Right forelimb (tissue), 1 donor: ENCODE results near the gene NIPBL.
"Not testable (repeated sequence)": the region's sequence is repeated elsewhere in the genome, so short reads cannot be mapped to it uniquely, and the experiment has no call there.

Experiments
- DNase-seq: peaks from one replicate; pipeline ENCODE4 v3.0.0-alpha.2; 2018

NIPBL gene

DNA sequence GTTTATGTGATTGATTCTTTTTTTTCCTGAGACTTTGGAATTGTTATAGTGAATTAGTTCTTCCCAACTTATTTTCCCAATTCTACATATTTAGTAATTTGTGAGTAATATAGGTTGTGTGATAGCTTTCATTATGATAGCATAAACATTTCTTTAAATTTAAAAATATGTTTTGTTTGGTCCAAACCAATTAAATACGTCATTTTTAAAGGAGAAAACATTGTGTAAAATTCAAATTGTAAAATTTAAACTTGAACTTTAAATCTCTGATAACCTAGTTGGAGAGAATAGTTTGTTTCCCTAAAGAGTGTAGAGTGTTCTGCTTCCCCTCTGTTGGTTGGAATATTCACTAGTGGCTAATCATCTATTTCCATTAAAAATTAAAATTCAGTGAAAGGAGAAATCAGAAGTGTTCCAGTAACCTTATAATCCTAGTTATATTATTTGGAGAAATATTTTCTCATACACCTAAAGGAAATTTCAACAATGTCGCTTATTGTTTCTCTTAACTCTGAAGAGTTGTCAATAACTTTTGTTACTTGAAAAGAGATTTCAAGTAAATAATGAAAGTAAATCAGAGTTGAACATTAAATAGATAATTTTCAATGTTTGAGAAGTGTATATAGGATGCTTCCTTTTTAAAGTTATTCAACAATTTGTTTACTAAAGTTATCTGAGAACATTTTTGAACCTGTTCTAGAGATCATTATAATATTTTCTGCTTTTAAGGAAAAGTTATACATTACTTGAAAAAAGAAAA lies 2.9 kb downstream of the NIPBL start:
- DNase-seq = no peak

GRCh38 chr5:36880761-36881160 lies 4.2 kb downstream of the NIPBL start:
- no peak for DNase-seq

DNA sequence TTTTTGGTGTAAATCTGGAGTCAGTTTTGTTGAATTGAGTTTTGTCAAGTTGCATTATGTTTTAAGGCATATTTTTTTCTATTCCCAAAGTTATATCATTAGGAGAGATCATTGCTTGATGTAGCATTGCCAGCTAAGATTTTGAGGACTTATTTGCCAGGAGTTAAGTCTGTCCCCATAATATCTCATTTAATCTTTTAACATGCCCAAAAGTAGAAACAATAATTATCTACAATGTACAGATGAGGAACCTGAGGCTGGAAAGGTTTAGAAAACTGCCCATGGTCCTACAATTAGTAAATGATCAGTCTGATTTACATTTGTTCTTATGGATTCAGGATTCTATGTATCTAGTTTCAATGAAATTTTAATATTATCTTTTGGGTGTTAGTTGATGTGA lies 4.7 kb downstream of the NIPBL start:
- no peak for DNase-seq

- no peak for DNase-seq
Measured at GRCh38 chr5:36881807-36882206, 5.2 kb downstream of the NIPBL start.

DNA sequence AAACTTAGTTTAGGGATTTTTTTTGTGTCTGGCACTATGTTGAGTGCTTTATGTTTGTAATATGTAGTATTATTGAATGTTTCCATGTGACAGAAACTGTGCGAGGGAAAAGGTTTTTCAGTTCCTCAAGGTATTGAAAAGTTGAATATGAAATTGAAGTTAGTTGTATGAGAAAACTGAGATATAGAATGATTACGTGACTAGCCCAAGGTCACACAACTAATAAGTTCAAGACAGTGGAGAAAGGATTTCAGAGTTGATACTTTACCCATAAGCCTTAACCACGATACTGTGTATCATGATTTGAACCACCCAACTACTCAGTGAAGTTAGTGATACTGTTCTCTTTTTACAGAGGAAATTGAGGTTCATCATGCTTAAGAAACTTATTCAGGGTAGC lies 5.7 kb downstream of the NIPBL start:
- no peak for DNase-seq

- no peak for DNase-seq
Measured at GRCh38 chr5:36883894-36884462, 7.4 kb downstream of the NIPBL start.

DNA sequence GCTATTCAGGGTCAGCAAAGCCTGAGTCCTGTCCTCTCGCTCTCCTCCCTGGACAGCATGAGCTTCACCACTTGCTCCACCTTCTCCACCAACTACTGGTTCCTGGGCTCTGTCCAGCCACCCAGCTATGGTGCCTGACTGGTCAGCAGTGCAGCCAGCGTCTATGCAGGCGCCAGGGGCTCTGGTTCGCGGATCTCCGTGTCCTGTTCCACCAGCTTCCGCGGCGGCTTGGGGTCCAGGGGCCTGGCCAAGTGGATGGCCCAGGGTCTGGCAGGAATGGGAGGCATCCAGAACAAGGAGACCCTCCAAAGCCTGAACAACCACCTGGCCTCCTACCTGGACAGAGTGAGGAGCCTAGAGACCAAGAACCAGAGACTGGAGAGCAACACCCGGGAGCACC lies 8.6 kb downstream of the NIPBL start:
- no peak for DNase-seq

DNA sequence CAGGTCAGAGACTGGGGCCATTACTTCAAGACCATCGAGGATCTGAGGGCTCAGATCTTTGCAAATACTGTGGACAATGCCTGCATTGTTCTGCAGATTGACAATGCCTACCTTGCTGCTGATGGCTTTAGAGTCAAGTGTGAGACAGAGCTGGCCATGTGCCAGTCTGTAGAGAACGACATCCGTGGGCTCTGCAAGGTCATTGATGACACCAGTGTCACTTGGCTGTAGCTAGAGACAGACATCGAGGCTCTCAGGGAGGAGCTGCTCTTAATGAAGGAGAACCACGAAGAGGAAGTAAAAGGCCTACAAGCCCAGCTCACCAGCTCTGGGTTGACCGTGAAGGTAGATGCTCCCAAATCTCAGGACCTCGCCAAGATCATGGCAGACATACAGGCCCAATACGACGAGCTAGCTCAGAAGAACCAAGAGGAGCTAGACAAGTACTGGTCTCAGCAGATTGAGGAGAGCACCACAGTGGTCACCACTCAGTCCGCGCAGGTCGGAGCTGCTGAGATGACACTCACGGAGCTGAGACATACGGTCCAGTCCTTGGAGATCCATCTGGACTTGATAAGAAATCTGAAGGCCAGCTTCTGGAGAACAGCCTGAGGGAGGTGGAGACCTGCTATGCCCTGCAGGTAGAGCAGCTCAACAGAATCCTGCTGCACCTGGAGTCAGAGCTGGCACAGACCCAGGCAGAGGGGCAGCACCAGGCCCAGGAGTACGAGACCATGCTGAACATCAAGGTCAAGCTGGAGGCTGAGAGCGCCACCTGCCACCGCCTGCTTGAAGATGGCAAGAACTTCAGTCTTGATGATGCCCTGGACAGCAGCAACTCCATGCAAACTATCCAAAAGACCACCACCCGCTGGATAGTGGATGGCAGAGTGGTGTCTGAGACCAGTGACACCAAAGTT lies 9.3 kb downstream of the NIPBL start:
- no peak for DNase-seq

- no peak for DNase-seq
Measured at GRCh38 chr5:36886791-36887190, 10.2 kb downstream of the NIPBL start.

DNA sequence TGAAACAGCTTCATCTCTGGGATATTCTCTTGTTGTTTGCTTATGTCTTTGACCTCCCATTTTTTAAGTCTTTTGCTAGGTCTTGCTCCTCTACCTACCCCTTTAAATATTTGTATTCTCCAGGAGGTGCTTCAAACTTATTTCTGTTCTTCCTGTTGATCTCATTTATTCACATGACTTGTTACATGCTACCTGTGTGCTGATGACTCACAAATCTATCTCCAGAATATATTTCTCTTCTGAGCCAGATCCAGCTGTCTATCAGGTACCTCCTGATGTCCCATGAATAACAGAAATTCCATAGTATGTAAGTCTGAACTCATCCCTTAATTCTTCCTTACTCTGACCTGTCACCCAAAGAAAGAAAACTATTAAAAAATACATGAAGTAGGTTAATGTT lies 11.0 kb downstream of the NIPBL start:
- no peak for DNase-seq

GRCh38 chr5:36888303-36888702 lies 11.7 kb downstream of the NIPBL start:
- DNase-seq = no peak

DNA sequence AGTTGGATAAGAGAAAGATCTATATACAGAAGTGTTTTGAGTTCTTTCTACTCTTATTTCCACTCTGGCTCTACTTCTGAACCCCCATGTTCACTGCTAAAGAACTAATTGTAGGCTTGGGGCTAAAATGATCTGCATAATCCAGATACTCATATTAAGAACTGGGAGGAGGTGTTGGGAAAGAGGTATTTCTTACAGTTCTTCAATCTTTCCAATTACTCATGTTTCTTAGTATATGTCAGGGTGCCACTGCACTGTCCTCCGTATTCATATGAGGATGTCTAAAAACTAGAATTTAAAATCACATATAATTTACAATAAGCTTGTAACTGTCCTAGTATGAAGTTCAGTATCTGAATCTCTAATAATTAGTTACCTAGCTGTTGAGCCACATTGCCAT lies 12.7 kb downstream of the NIPBL start:
- no peak for DNase-seq

- no peak for DNase-seq
Measured at GRCh38 chr5:36891266-36891665, 14.7 kb downstream of the NIPBL start.

GRCh38 chr5:36892085-36892830 lies 15.7 kb downstream of the NIPBL start:
- not testable (repeated sequence) for DNase-seq

DNA sequence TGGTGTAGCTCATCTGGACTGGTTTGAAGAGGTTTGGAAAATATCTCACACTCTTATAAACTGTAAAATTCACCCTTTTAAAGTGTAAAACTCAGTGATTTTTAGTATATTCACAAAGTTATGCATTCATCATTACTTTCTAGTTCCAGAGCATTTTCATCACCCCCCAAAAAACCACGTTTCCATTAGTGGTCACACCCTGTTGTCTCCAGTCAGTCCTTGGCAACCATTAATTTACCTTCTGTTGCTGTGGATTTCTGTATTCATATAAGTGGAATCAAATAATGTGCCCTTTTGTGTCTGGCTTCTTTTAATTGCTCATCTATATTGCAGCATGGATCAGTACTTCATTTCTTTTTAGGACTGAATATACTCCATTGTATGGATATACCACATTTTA lies 18.4 kb downstream of the NIPBL start:
- DNase-seq = no peak

GRCh38 chr5:36896476-36896875 lies 19.9 kb downstream of the NIPBL start:
- no peak for DNase-seq

GRCh38 chr5:36897616-36898015 lies 21.0 kb downstream of the NIPBL start:
- DNase-seq = no peak

GRCh38 chr5:36899860-36900259 lies 23.3 kb downstream of the NIPBL start:
- no peak for DNase-seq

DNA sequence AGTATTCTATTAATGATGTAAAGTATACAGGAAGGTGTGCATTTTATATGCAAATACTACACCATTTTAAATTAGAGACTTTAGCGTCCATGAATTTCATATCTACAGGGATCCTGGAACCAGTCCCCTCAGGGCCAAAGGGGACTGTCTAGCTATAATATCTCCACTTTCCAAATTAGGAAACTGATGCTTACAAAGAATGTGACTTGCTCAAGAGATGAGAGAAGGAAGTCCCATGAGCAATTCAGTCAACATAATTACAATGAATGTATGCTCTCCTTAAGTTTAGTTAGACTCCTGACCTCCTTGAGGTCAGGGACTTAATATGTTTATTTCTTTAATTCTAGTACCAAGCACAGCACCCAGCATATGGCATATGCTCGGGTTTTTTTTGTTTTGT lies 23.7 kb downstream of the NIPBL start:
- no peak for DNase-seq

DNA sequence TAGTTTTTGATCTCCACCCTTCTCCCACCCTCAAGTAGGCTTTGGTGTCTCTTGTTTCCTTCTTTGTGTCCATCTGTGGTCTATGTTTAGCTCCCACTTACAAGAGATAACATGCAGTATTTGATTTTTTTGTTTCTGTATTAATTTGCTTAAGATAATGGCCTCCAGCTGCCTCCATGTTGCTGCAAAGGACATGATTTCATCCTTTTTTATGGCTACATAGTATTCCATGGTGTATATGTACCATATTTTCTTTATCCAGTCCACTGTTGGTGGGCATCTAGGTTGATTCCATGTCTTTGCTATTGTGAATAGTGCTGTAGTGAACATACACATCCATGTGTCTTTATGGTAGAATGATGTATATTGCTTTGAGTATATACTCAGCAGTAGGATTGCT lies 24.5 kb downstream of the NIPBL start:
- not testable (repeated sequence) for DNase-seq

GRCh38 chr5:36901856-36902255 lies 25.3 kb downstream of the NIPBL start:
- no peak for DNase-seq

GRCh38 chr5:36902353-36902752 lies 25.8 kb downstream of the NIPBL start:
- no peak for DNase-seq

DNA sequence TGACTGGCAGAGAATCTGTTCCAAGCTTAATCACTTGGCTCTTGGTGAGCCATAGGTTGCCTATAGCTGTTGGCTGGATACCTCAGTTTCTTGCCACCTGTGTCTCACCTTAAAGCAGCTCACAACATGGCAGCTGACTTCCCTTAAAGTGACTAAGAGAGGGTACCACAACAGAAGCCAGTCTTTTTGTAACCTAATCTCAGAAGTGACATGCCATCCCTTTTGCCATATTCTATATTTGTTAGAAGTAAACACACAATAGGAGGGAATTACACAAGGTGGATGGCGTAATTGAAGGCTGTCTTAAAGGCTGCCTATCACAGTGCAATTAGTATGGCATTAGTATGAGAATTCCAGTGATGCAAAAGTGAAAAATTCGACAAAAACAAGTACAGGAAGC lies 28.1 kb downstream of the NIPBL start:
- no peak for DNase-seq
